GM21825 (cell line): Measurements from ENCODE around the gene KLF1.

Experiments
- ATAC-seq: cut with Tn5 transposase; IDR thresholded peaks from one replicate; pipeline ENCODE4 v1.9.1; 2021; ENCODE audit warnings: mild to moderate bottlenecking, moderate library complexity; ENCODE audit not compliant: unreplicated experiment

The KLF1 gene

GRCh38 chr19:12838886-12839756, 47.9 kb downstream of the KLF1 start:
- ATAC-seq: no peak

- ATAC-seq: no peak
Measured at GRCh38 chr19:12838182-12838885, 48.7 kb downstream of the KLF1 start, which contains the start of gene MAST1. Gene MAST1 (plus strand): TSS chr19:12838515. CDS start chr19:12838573, 58 bp downstream.

GRCh38 chr19:12837225-12837624, 49.8 kb downstream of the KLF1 start:
- no peak for ATAC-seq

- ATAC-seq: no peak
Measured at GRCh38 chr19:12836529-12836863, 50.5 kb downstream of the KLF1 start.

- no peak for ATAC-seq
Measured at GRCh38 chr19:12834976-12835757, 51.8 kb downstream of the KLF1 start.

GRCh38 chr19:12834566-12834943, 52.4 kb downstream of the KLF1 start, which contains the start of gene RTBDN:
Gene RTBDN (minus strand): TSS chr19:12834579. CDS start chr19:12829979, 4,600 bp downstream.
- ATAC-seq: no peak
